ENCODE results near the gene SMAD7. TPM values are rescaled to one million over a fixed set of nuclear protein-coding genes. Genes with fewer than 3 reads are reported as not detected.

The SMAD7 gene
- total RNA-seq, 2 experiments from 2014 or later: 2.9 to 15.1 TPM

DNA sequence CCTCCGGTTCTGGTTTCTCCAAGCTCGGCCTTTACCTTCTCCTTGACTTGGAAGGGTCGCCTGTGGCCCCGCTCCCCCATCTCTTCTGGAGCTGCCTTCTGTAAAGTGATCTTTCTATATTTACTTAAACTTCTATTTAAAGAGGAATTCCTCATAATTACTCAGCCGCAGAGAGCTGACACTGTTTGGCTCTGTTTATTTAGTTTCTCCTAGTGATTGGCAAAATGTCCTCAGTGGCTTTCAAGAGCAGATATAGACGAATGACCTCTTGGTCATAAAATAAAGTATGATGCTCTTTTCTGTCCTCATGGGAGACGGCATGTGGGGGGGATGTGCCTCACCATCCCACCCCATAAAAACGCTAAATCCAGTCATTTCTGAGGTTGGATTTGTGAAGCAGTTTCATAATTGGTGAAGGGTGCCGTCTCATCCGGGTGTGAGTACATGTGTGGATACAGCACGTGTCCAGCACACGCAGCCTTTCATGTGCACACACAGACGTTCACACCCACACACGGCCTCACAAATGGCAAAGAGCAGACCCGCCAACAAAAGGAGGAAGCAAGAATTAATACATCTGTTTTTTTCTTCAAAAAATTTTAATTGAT, 43.4 kb upstream of the SMAD7 start:
- no peak for TF ChIP-seq CTCF (conservative IDR thresholded peaks at IDR 0.05; ENCODE audit: low read length)
- H3K4me3 ChIP-seq (ENCODE audit: low read depth, low read length, poor library complexity, severe bottlenecking): no peak overlapping the region
- DNase-seq (ENCODE audit: low spot score): no peak
- H3K4me1 ChIP-seq (ENCODE audit: insufficient read depth, low read length, poor library complexity, severe bottlenecking): peaks cover 17% of the 10 kb centered on the region
- no peaks in the 10 kb centered on the region for H3K9me3 ChIP-seq (ENCODE audit: low read length)
- H3K9me2 ChIP-seq (ENCODE audit: insufficient read depth, low read length): no peaks in the 10 kb centered on the region
- intact Hi-C loops (cut with micrococcal nuclease; ENCODE audit: unreplicated experiment): no loop called here
- H2AFZ ChIP-seq (ENCODE audit: low read length): no peak overlapping the region
- no peaks in the 10 kb centered on the region for H3K36me3 ChIP-seq (ENCODE audit: insufficient read depth, low read length)
- POLR2A ChIA-PET: no interaction called here
- no peak overlapping the region for H3K27ac ChIP-seq (ENCODE audit: low read depth, low read length, poor library complexity, severe bottlenecking)
- H3K4me2 ChIP-seq (ENCODE audit: low read length): no peak overlapping the region
- no peaks in the 10 kb centered on the region for H4K20me1 ChIP-seq (ENCODE audit: insufficient read depth, low read length)
- BruUV-seq (replicated peaks): no TSS peak
- CTCF ChIA-PET (ENCODE audit: unreplicated experiment): no interaction called here
- H3K79me2 ChIP-seq (ENCODE audit: insufficient read depth, low read depth, low read length): no peaks in the 10 kb centered on the region

DNA sequence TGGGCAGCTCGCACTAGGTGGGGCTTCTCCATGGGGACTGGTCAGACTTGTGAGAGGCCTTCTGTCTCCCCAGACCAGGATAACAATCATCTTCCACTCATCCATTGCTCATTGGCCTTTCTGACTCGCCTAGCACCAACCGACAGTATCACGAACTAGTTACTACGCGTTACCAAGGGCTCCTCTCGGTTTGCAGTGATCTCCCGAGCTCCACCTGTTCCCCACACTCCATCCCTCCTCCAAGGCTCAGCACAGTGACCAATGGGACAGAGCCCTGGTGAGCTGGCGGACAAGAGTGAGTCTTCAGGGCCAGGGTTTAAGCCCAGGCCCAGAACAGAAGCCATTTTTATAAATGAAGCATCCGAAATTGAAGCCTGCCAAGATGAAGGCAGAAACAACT, 42.8 kb upstream of the SMAD7 start:
- H3K36me3 ChIP-seq (ENCODE audit: insufficient read depth, low read length): no peaks in the 10 kb centered on the region
- H3K27ac ChIP-seq (ENCODE audit: low read depth, low read length, poor library complexity, severe bottlenecking): no peak overlapping the region
- no peak overlapping the region for H2AFZ ChIP-seq (ENCODE audit: low read length)
- intact Hi-C loops (cut with micrococcal nuclease; ENCODE audit: unreplicated experiment): no loop called here
- H3K9me3 ChIP-seq (ENCODE audit: low read length): no peaks in the 10 kb centered on the region
- no peaks in the 10 kb centered on the region for H4K20me1 ChIP-seq (ENCODE audit: insufficient read depth, low read length)
- no peaks in the 10 kb centered on the region for H3K79me2 ChIP-seq (ENCODE audit: insufficient read depth, low read depth, low read length)
- no peak overlapping the region for H3K4me2 ChIP-seq (ENCODE audit: low read length)
- H3K9me2 ChIP-seq (ENCODE audit: insufficient read depth, low read length): no peaks in the 10 kb centered on the region
- H3K4me3 ChIP-seq (ENCODE audit: low read depth, low read length, poor library complexity, severe bottlenecking): no peak overlapping the region
- CTCF ChIA-PET (ENCODE audit: unreplicated experiment): no interaction called here
- POLR2A ChIA-PET: no interaction called here
- no peak for DNase-seq (ENCODE audit: low spot score)
- TF ChIP-seq CTCF (conservative IDR thresholded peaks at IDR 0.05; ENCODE audit: low read length): no peak
- TF ChIP-seq EZH2phosphoT487 (IDR thresholded peaks at IDR 0.05; ENCODE audit: borderline replicate concordance, low read depth, low read length): no peak
- H3K4me1 ChIP-seq (ENCODE audit: insufficient read depth, low read length, poor library complexity, severe bottlenecking): peaks cover 17% of the 10 kb centered on the region
- BruUV-seq (replicated peaks): no TSS peak

- peak overlapping the region; percentile 36; the same call in 1 of the 2 replicates for H3K4me2 ChIP-seq (ENCODE audit: low read length)
- POLR2A ChIA-PET: no interaction called here
- CTCF ChIA-PET (ENCODE audit: unreplicated experiment): no interaction called here
These were observed 42.2 kb upstream of the SMAD7 start for GRCh38 chr18:48992791-48993555.

More at GRCh38 chr18:48992791-48993555, 42.2 kb upstream of the SMAD7 start:
- intact Hi-C loops (cut with micrococcal nuclease; ENCODE audit: unreplicated experiment): no loop called here
- peak; percentile 61 for DNase-seq (ENCODE audit: low spot score)
- no peak overlapping the region for H2AFZ ChIP-seq (ENCODE audit: low read length)
- peaks cover 17% of the 10 kb centered on the region for H3K4me1 ChIP-seq (ENCODE audit: insufficient read depth, low read length, poor library complexity, severe bottlenecking)
- no peaks in the 10 kb centered on the region for H4K20me1 ChIP-seq (ENCODE audit: insufficient read depth, low read length)
- no TSS peak for BruUV-seq (replicated peaks)
- no peaks in the 10 kb centered on the region for H3K36me3 ChIP-seq (ENCODE audit: insufficient read depth, low read length)
- H3K9me3 ChIP-seq (ENCODE audit: low read length): no peaks in the 10 kb centered on the region
- H3K4me3 ChIP-seq (ENCODE audit: low read depth, low read length, poor library complexity, severe bottlenecking): no peak overlapping the region
- no peak overlapping the region for H3K27ac ChIP-seq (ENCODE audit: low read depth, low read length, poor library complexity, severe bottlenecking)
- H3K79me2 ChIP-seq (ENCODE audit: insufficient read depth, low read depth, low read length): no peaks in the 10 kb centered on the region
- no peaks in the 10 kb centered on the region for H3K9me2 ChIP-seq (ENCODE audit: insufficient read depth, low read length)
- TF ChIP-seq EZH2phosphoT487 (IDR thresholded peaks at IDR 0.05; ENCODE audit: borderline replicate concordance, low read depth, low read length): no peak

All from OCI-LY7 (cell line).